HFFc6 (cell line): ENCODE measurements around the gene FANCE. TPM values are rescaled to one million over a fixed set of nuclear protein-coding genes. Genes with fewer than 3 reads are reported as not detected.

Source experiments
- DNase-seq: peaks from one replicate; pipeline ENCODE4 v3.0.0-alpha.2; 2018
- H3K27ac Mint-ChIP-seq: 2 replicates; pipeline ENCODE4 v1.8.0; 2020; ENCODE audit warnings: mild to moderate bottlenecking, mixed read lengths
- H3K27me3 Mint-ChIP-seq: 2 replicates; pipeline ENCODE4 v1.8.0; 2021; ENCODE audit warnings: mild to moderate bottlenecking, moderate library complexity, mixed read lengths; ENCODE audit not compliant: insufficient read depth
- H3K36me3 Mint-ChIP-seq: 2 replicates; pipeline ENCODE4 v1.8.0; 2021; ENCODE audit warnings: low read depth, mixed read lengths
- H3K4me1 Mint-ChIP-seq: 2 replicates; pipeline ENCODE4 v1.8.0; 2020; ENCODE audit warnings: low read depth, mixed read lengths
- H3K4me3 Mint-ChIP-seq: 2 replicates; pipeline ENCODE4 v1.8.0; 2020; ENCODE audit warnings: mild to moderate bottlenecking, moderate library complexity, mixed read lengths
- H3K9me3 Mint-ChIP-seq: 2 replicates; pipeline ENCODE4 v1.8.0; 2020; ENCODE audit warnings: mild to moderate bottlenecking, mixed read lengths
- CTCF ChIP-seq: fragments of 200-600 bp; sonication (generic); IDR thresholded peaks from 2 replicates; pipeline ENCODE4 v1.5.0; 2021; ENCODE audit warnings: antibody characterized with exemption, mild to moderate bottlenecking
- total RNA-seq, 6 experiments: library from RNA; stranded (reverse); fragmentation: NEBNext Ultra II Directional; extraction: Animal tissue kit (Norgen Biotek cat#: 25700); gene quantifications; 2 replicates in 1 of 6; 3 replicates in 5 of 6; pipeline ENCODE4 v1.2.3, GENCODE V29; 2021

FANCE gene
- total RNA-seq, 6 experiments from 2014 or later: 7.2 to 10.7 (median 9.2) TPM

GRCh38 chr6:35449287-35449881 lies 2.8 kb upstream of the FANCE start:
- H3K27ac Mint-ChIP-seq: no peak overlapping the region
- H3K27me3 Mint-ChIP-seq: peaks cover 2% of the 10 kb centered on the region; the same call in 1 of the 2 replicates
- H3K4me3 Mint-ChIP-seq: no peak overlapping the region
- no peaks in the 10 kb centered on the region for H3K9me3 Mint-ChIP-seq
- no peaks in the 10 kb centered on the region for H3K36me3 Mint-ChIP-seq
- TF ChIP-seq CTCF: peak; percentile 87
- H3K4me1 Mint-ChIP-seq: peaks cover 29% of the 10 kb centered on the region
- peak; percentile 77 for DNase-seq

- H3K4me3 Mint-ChIP-seq: peak overlapping the region; percentile 82
- H3K4me1 Mint-ChIP-seq: peaks cover 34% of the 10 kb centered on the region
- no peak for TF ChIP-seq CTCF
- no peak overlapping the region for H3K27ac Mint-ChIP-seq
- peaks cover 5% of the 10 kb centered on the region; the same call in 1 of the 2 replicates for H3K27me3 Mint-ChIP-seq
- no peaks in the 10 kb centered on the region for H3K9me3 Mint-ChIP-seq
- 0 out of 2 replicates have a peak, but pooled peaks cover 7% of the 10 kb centered on the region for H3K36me3 Mint-ChIP-seq
- no peak for DNase-seq
These were observed 570 bp upstream of the FANCE start for GRCh38 chr6:35451354-35452182.

GRCh38 chr6:35453236-35453635 lies 1.1 kb downstream of the FANCE start:
- H3K27ac Mint-ChIP-seq: peak overlapping the region; percentile 47
- H3K9me3 Mint-ChIP-seq: no peaks in the 10 kb centered on the region
- H3K4me1 Mint-ChIP-seq: peaks cover 32% of the 10 kb centered on the region
- H3K4me3 Mint-ChIP-seq: peak overlapping the region; percentile 87
- no peak for TF ChIP-seq CTCF
- H3K27me3 Mint-ChIP-seq: peaks cover 5% of the 10 kb centered on the region; the same call in 1 of the 2 replicates
- DNase-seq: no peak
- H3K36me3 Mint-ChIP-seq: 0 out of 2 replicates have a peak, but pooled peaks cover 7% of the 10 kb centered on the region

GRCh38 chr6:35454391-35455110 lies 2.4 kb downstream of the FANCE start:
- H3K4me3 Mint-ChIP-seq: peak overlapping the region; percentile 87
- TF ChIP-seq CTCF: no peak
- peaks cover 5% of the 10 kb centered on the region; the same call in 1 of the 2 replicates for H3K27me3 Mint-ChIP-seq
- H3K9me3 Mint-ChIP-seq: no peaks in the 10 kb centered on the region
- no peak for DNase-seq
- 0 out of 2 replicates have a peak, but pooled peaks cover 11% of the 10 kb centered on the region for H3K36me3 Mint-ChIP-seq
- peak overlapping the region; percentile 15; the same call in 1 of the 2 replicates for H3K27ac Mint-ChIP-seq
- H3K4me1 Mint-ChIP-seq: peaks cover 29% of the 10 kb centered on the region

GRCh38 chr6:35457907-35458306 lies 5.8 kb downstream of the FANCE start:
- Mint-ChIP-seq H3K9me3 (no peaks in the 10 kb centered on the region), H3K27ac (no peak overlapping the region), H3K4me1 (peaks cover 21% of the 10 kb centered on the region), H3K36me3 (0 out of 2 replicates have a peak, but pooled peaks cover 14% of the 10 kb centered on the region), H3K4me3 (no peak overlapping the region), H3K27me3 (peaks cover 3% of the 10 kb centered on the region; the same call in 1 of the 2 replicates)
- no peak for TF ChIP-seq CTCF
- DNase-seq: no peak
